ENCODE measurements around the gene CLEC16A.
"Not testable (repeated sequence)": the region's sequence is repeated elsewhere in the genome, so short reads cannot be mapped to it uniquely, and the experiment has no call there.

The CLEC16A gene

GRCh38 chr16:10925285-10925684 is 19.1 kb upstream of the CLEC16A start:
- DNase-seq (ENCODE audit: low read depth in 3 of 3, low spot score in 1 of 3): not testable (repeated sequence)

- no peak for DNase-seq (ENCODE audit: low read depth in 3 of 3, low spot score in 1 of 3)
These were observed 18.3 kb upstream of the CLEC16A start for GRCh38 chr16:10926094-10926493.

- no peak for DNase-seq (ENCODE audit: low read depth in 3 of 3, low spot score in 1 of 3)
These were observed 17.5 kb upstream of the CLEC16A start for GRCh38 chr16:10926867-10927266.

GRCh38 chr16:10927497-10928112 is 16.8 kb upstream of the CLEC16A start:
- DNase-seq (ENCODE audit: low read depth in 3 of 3, low spot score in 1 of 3): no peak

- not testable (repeated sequence) for DNase-seq (ENCODE audit: low read depth in 3 of 3, low spot score in 1 of 3)
These were observed 15.3 kb upstream of the CLEC16A start for GRCh38 chr16:10929097-10929496.

GRCh38 chr16:10929853-10930754 is 14.3 kb upstream of the CLEC16A start:
- DNase-seq (ENCODE audit: low read depth in 3 of 3, low spot score in 1 of 3): no peak

GRCh38 chr16:10930755-10931093 is 13.6 kb upstream of the CLEC16A start:
- DNase-seq (ENCODE audit: low read depth in 3 of 3, low spot score in 1 of 3): no peak

GRCh38 chr16:10931134-10931533 is 13.2 kb upstream of the CLEC16A start:
- no peak for DNase-seq (ENCODE audit: low read depth in 3 of 3, low spot score in 1 of 3)

GRCh38 chr16:10931977-10932632 is 12.3 kb upstream of the CLEC16A start:
- DNase-seq (ENCODE audit: low read depth in 3 of 3, low spot score in 1 of 3): no peak

GRCh38 chr16:10932959-10933710 is 11.2 kb upstream of the CLEC16A start:
- no peak for DNase-seq (ENCODE audit: low read depth in 3 of 3, low spot score in 1 of 3)

- no peak for DNase-seq (ENCODE audit: low read depth in 3 of 3, low spot score in 1 of 3)
These were observed 10.5 kb upstream of the CLEC16A start for GRCh38 chr16:10933865-10934264.

GRCh38 chr16:10934325-10935107 is 9.8 kb upstream of the CLEC16A start:
- DNase-seq (ENCODE audit: low read depth in 3 of 3, low spot score in 1 of 3): no peak

GRCh38 chr16:10935226-10935915 is 9.0 kb upstream of the CLEC16A start:
- no peak for DNase-seq (ENCODE audit: low read depth in 3 of 3, low spot score in 1 of 3)

- no peak for DNase-seq (ENCODE audit: low read depth in 3 of 3, low spot score in 1 of 3)
These were observed 7.9 kb upstream of the CLEC16A start for GRCh38 chr16:10936272-10936984.

- DNase-seq (ENCODE audit: low read depth in 3 of 3, low spot score in 1 of 3): no peak
These were observed 7.1 kb upstream of the CLEC16A start for GRCh38 chr16:10937068-10937859.

- no peak for DNase-seq (ENCODE audit: low read depth in 3 of 3, low spot score in 1 of 3)
These were observed 6.0 kb upstream of the CLEC16A start for GRCh38 chr16:10938321-10938720.

- no peak for DNase-seq (ENCODE audit: low read depth in 3 of 3, low spot score in 1 of 3)
These were observed 5.3 kb upstream of the CLEC16A start for GRCh38 chr16:10938796-10939648.

Measured in stimulated activated CD4-positive, alpha-beta T cell treated with anti-CD3 and anti-CD28 coated beads, TNF-alpha, amount 100 ng/mL, for 1 hour (primary cell).